GM12892 (cell line): ENCODE measurements around the gene ATG10.

ENCODE experiments used
- POLR2A ChIP-seq: IDR thresholded peaks from 2 replicates; pipeline ENCODE4 v1.6.1; 2011; ENCODE audit warnings: low read depth, low read length, control low read depth
- TAF1 ChIP-seq: IDR thresholded peaks from 2 replicates; pipeline ENCODE4 v1.6.1; 2011; ENCODE audit warnings: low read depth, mild to moderate bottlenecking, control low read depth, low read length, borderline replicate concordance

- TF ChIP-seq POLR2A (no peak), TAF1 (no peak)
Measured at GRCh38 chr5:82106207-82106606, 134.4 kb downstream of the ATG10 start.
